Esophagus squamous epithelium (tissue), 5 donors: Measurements from ENCODE around the gene PRSS56. TPM values are rescaled to one million over a fixed set of nuclear protein-coding genes. Genes with fewer than 3 reads are reported as not detected.

Experiments
- DNase-seq: peaks from one replicate; lab custom pipeline; 2025; lab: John Stamatoyannopoulos, UW
- H3K27ac ChIP-seq, 4 donors: fragments of 200-600 bp; sonication (generic); one replicate each; pipeline ENCODE4 v1.5.1; 2016 to 2019; ENCODE audit warnings: mild to moderate bottlenecking in 1 of 4
- H3K27me3 ChIP-seq, 4 donors: fragments of 200-600 bp; sonication (generic); 1 replicate in 3 of 4; 2 replicates in 1 of 4; pipeline versions ENCODE4 v1.5.1 to v1.6.0; 2017 to 2021; ENCODE audit warnings: antibody characterized with exemption in 1 of 4
- H3K36me3 ChIP-seq, 3 donors: fragments of 200-600 bp; sonication (generic); one replicate each; pipeline ENCODE4 v1.5.1; 2016 to 2019
- H3K4me1 ChIP-seq, 3 donors: fragments of 200-600 bp; sonication (generic); one replicate each; pipeline ENCODE4 v1.5.1; 2017 to 2019
- H3K4me3 ChIP-seq, 4 donors: fragments of 200-600 bp; sonication (generic); 1 replicate in 3 of 4; 2 replicates in 1 of 4; pipeline ENCODE4 v1.5.1; 2016 to 2019; ENCODE audit warnings: mild to moderate bottlenecking in 2 of 4, moderate library complexity in 1 of 4
- H3K9me3 ChIP-seq, 3 donors: fragments of 200-600 bp; sonication (generic); one replicate each; pipeline ENCODE4 v1.5.1; 2016 to 2019
- CTCF ChIP-seq, 6 experiments: fragments of 450-650 bp in 4 of 6; fragments of 200-600 bp in 2 of 6; sonication (generic) in 2 of 6; IDR thresholded peaks; one replicate each; pipeline ENCODE4 v1.5.1; 2016 to 2019; ENCODE audit warnings: antibody characterized with exemption in 6 of 6, mild to moderate bottlenecking in 4 of 6, moderate library complexity in 4 of 6
- POLR2A ChIP-seq, 4 donors: fragments of 450-650 bp; IDR thresholded peaks; one replicate each; pipeline ENCODE4 v1.6.1; 2017; ENCODE audit warnings: antibody characterized with exemption in 4 of 4, mild to moderate bottlenecking in 4 of 4, moderate library complexity in 3 of 4
- WGBS, 2 donors: methylation state at CpG; one replicate each; pipeline ENCODE4 v1.1.5; 2018; 5-methylcytosine and 5-hydroxymethylcytosine counted together
- intact Hi-C: fragments of 100-400 bp; cut with DNase I; formaldehyde crosslinking; loops from one replicate; pipeline ENCODE4 v1.15.0; 2022
- total RNA-seq, 4 donors: library from RNA; depleted of rRNA; stranded (reverse); fragments of >200 nt; gene quantifications; one replicate each; pipeline ENCODE4 v1.1.0, GENCODE V29; 2016
- donor health status: DM: yes; HTN: yes; CAD: no.

PRSS56 gene
- not detected for total RNA-seq

- intact Hi-C loops, result loop anchor here (5.0 kb wide), 1 partner anchor 73 kb away; no protein-coding TSS in a partner anchor
- 68% methylated on average over 3 of the region's 19 CpGs; no CpG with 5 or more reads in 1 of the 2 donors for WGBS, 2 donors
These were observed at the start of gene PRSS56 for GRCh38 chr2:232519581-232520438. TSS of gene PRSS56 (plus strand) at chr2:232520388. CDS start at chr2:232520599, 211 bp downstream.

GRCh38 chr2:232473467-232473890 is 46.7 kb upstream of the PRSS56 start:
- peaks cover 0 to 87% (median 0%) of the 10 kb centered on the region in 4 donors for H3K27me3 ChIP-seq
- no peak for DNase-seq
- 29 to 40% methylated on average over 4 to 6 of the region's 6 CpGs for WGBS, 2 donors

More at GRCh38 chr2:232519581-232520438, at the start of gene PRSS56:
- Histone ChIP-seq H3K4me3 (no peak within 1 kb of the TSS), H3K9me3 (no peaks in the 10 kb centered on the region), H3K4me1 (peaks cover 17 to 31% (median 23%) of the 10 kb centered on the region in 3 donors), H3K27me3 (peaks cover 16 to 68% (median 21%) of the 10 kb centered on the region in 4 donors), H3K27ac (no peak within 1 kb of the TSS), H3K36me3 (no peaks in the 10 kb centered on the region)
- no peak for TF ChIP-seq CTCF (IDR thresholded peaks at IDR 0.05)
- TF ChIP-seq POLR2A (IDR thresholded peaks at IDR 0.05), result no peak
- no peak for DNase-seq

GRCh38 chr2:232476045-232476444 is 44.1 kb upstream of the PRSS56 start:
- no peak overlapping the region for H3K4me3 ChIP-seq
- intact Hi-C loops, result no loop called here
- 53 to 76% methylated on average over 2 of the region's 2 CpGs for WGBS, 2 donors
- no peaks in the 10 kb centered on the region for H3K36me3 ChIP-seq
- peaks cover 0 to 87% (median 0%) of the 10 kb centered on the region in 4 donors for H3K27me3 ChIP-seq
- DNase-seq, result no peak
- no peaks in the 10 kb centered on the region for H3K9me3 ChIP-seq
- H3K27ac ChIP-seq, result no peak overlapping the region
- no peak for TF ChIP-seq POLR2A (IDR thresholded peaks at IDR 0.05)
- no peak for TF ChIP-seq CTCF (IDR thresholded peaks at IDR 0.05)
- H3K4me1 ChIP-seq, result no peaks in the 10 kb centered on the region

More at GRCh38 chr2:232473467-232473890, 46.7 kb upstream of the PRSS56 start:
- H3K4me3 ChIP-seq, result no peak overlapping the region
- H3K4me1 ChIP-seq, result no peaks in the 10 kb centered on the region
- H3K9me3 ChIP-seq, result no peaks in the 10 kb centered on the region
- H3K27ac ChIP-seq, result no peak overlapping the region
- no peaks in the 10 kb centered on the region for H3K36me3 ChIP-seq
- intact Hi-C loops, result no loop called here
- no peak for TF ChIP-seq CTCF (IDR thresholded peaks at IDR 0.05)
- no peak for TF ChIP-seq POLR2A (IDR thresholded peaks at IDR 0.05)

- no peak for DNase-seq
- no peaks in the 10 kb centered on the region for H3K36me3 ChIP-seq
- no peak for TF ChIP-seq POLR2A (IDR thresholded peaks at IDR 0.05)
- no peak for TF ChIP-seq CTCF (IDR thresholded peaks at IDR 0.05)
- H3K4me3 ChIP-seq, result no peak overlapping the region
- 90 to 100% methylated on average over 2 to 3 of the region's 7 CpGs for WGBS, 2 donors
- H3K27ac ChIP-seq, result no peak overlapping the region
- intact Hi-C loops, result no loop called here
- peaks cover 0 to 87% (median 0%) of the 10 kb centered on the region in 4 donors for H3K27me3 ChIP-seq
- H3K4me1 ChIP-seq, result no peaks in the 10 kb centered on the region
- no peaks in the 10 kb centered on the region for H3K9me3 ChIP-seq
These were observed 43.4 kb upstream of the PRSS56 start for GRCh38 chr2:232476791-232477190.
